Measurements from ENCODE around the gene AGPAT4. TPM values are rescaled to one million over a fixed set of nuclear protein-coding genes. Genes with fewer than 3 reads are reported as not detected.
"Not testable (repeated sequence)": the region's sequence is repeated elsewhere in the genome, so short reads cannot be mapped to it uniquely, and the experiment has no call there.

The AGPAT4 gene
- total and polyA plus RNA-seq, 2 of the 13 experiments (the other 11 are each of a cell fraction or from before 2014, with no cell fraction given) = 0.07 to 0.13 TPM

DNA sequence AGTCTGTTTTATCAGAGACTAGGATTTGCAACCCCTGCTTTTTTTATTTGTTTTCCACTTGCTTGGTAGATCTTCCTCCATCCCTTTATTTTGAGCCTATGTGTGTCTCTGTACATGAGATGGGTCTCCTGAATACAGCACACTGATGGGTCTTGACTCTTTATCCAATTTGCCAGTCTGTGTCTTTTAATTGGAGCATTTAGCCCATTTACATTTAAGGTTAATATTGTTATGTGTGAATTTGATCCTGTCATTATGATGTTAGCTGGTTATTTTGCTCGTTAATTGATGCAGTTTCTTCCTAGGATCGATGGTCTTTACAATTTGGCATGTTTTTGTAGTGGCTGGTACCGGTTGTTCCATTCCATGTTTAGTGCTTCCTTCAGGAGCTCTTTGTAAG lies 97.4 kb downstream of the AGPAT4 start:
- intact Hi-C loops (cut with micrococcal nuclease; ENCODE audit: unreplicated experiment); H3K4me3 ChIP-seq (replicated peaks in 1 of 3; ENCODE audit: insufficient read depth in 1 of 3, low read depth in 2 of 3, low read length in 3 of 3); H3K79me2 ChIP-seq (ENCODE audit: insufficient read depth, low read length); FAIRE-seq; H3K4me2 ChIP-seq (ENCODE audit: low read depth, low read length); BruUV-seq (replicated peaks); H3K4me1 ChIP-seq (ENCODE audit: insufficient read depth, low read length); H3K27ac ChIP-seq (ENCODE audit: extremely low read length, insufficient read depth, low read length); H3K27me3 ChIP-seq (ENCODE audit: control insufficient read depth in 1 of 2, insufficient read depth in 2 of 2, low read length in 2 of 2); H3K36me3 ChIP-seq (replicated peaks in 1 of 2; ENCODE audit: control insufficient read depth in 1 of 2, insufficient read depth in 2 of 2, low read length in 2 of 2); POLR2A ChIA-PET; ATAC-seq; CTCF ChIA-PET (ENCODE audit: low intra/inter-chr PET ratio, low total read pairs); DNase-seq (ENCODE audit: low spot score); in situ Hi-C loops (cut with HindIII; ENCODE audit: extremely low pct_ligation_motif_present, low pct_unique_long_range_greater_than_20kb); H3K9me3 ChIP-seq (ENCODE audit: low read length); H4K20me1 ChIP-seq (ENCODE audit: insufficient read depth, low read length); H3K9ac ChIP-seq (ENCODE audit: insufficient read depth, low read depth, low read length); H2AFZ ChIP-seq (ENCODE audit: low read length): not testable (repeated sequence)
- 11% methylated on average over 3 of the region's 3 CpGs for WGBS (ENCODE audit: low lambda C conversion rate)

DNA sequence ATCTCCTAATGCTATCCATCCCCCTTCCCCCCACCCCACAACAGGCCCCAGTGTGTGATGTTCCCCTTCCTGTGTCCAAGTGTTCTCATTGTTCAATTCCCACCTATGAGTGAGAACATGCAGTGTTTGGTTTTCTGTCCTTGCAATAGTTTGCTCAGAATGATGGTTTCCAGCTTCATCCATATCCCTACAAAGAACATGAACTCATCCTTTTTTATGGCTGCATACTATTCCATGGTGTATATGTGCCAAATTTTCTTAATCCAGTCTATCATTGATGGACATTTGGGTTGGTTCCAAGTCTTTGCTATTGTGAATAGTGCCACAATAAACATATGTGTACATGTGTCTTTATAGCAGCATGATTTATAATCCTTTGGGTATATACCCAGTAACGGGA lies 101.1 kb downstream of the AGPAT4 start:
- H4K20me1 ChIP-seq (ENCODE audit: insufficient read depth, low read length); H3K4me2 ChIP-seq (ENCODE audit: low read depth, low read length); H3K79me2 ChIP-seq (ENCODE audit: insufficient read depth, low read length); H2AFZ ChIP-seq (ENCODE audit: low read length); H3K36me3 ChIP-seq (replicated peaks in 1 of 2; ENCODE audit: control insufficient read depth in 1 of 2, insufficient read depth in 2 of 2, low read length in 2 of 2); H3K9ac ChIP-seq (ENCODE audit: insufficient read depth, low read depth, low read length); CTCF ChIA-PET (ENCODE audit: low intra/inter-chr PET ratio, low total read pairs); BruUV-seq (replicated peaks); H3K4me1 ChIP-seq (ENCODE audit: insufficient read depth, low read length); H3K27me3 ChIP-seq (ENCODE audit: control insufficient read depth in 1 of 2, insufficient read depth in 2 of 2, low read length in 2 of 2); in situ Hi-C loops (cut with HindIII; ENCODE audit: extremely low pct_ligation_motif_present, low pct_unique_long_range_greater_than_20kb); POLR2A ChIA-PET; H3K4me3 ChIP-seq (replicated peaks in 1 of 3; ENCODE audit: insufficient read depth in 1 of 3, low read depth in 2 of 3, low read length in 3 of 3); ATAC-seq; H3K27ac ChIP-seq (ENCODE audit: extremely low read length, insufficient read depth, low read length); DNase-seq (ENCODE audit: low spot score); FAIRE-seq; H3K9me3 ChIP-seq (ENCODE audit: low read length); intact Hi-C loops (cut with micrococcal nuclease; ENCODE audit: unreplicated experiment): not testable (repeated sequence)
- WGBS (ENCODE audit: low lambda C conversion rate) = 0% methylated on average over 1 of the region's 1 CpG

DNA sequence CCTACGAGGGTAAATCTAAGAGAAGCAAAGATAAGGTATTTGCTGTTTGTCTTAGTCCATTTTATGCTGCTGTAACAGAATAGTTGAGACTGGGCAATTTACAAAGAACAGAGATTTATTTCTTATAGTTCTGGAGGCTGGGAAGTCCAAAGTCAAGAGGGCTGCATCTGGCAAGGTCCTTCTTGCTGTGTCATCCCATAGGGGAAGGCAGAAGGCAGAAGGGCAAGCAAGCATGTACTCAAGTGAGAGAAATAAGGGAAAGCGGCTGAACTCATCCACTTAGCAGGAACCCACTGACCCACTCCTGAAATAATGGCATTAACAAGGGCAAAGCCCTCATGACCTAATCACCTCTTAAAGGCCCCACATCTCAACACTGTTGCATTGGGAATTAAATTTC lies 102.7 kb downstream of the AGPAT4 start:
- ChIA-PET CTCF (ENCODE audit: low intra/inter-chr PET ratio, low total read pairs) (no interaction called here), POLR2A (no interaction called here)
- intact Hi-C loops (cut with micrococcal nuclease; ENCODE audit: unreplicated experiment) = no loop called here
- ATAC-seq (no peak), FAIRE-seq (no peak), DNase-seq (ENCODE audit: low spot score) (no peak)
- H3K27ac ChIP-seq (ENCODE audit: extremely low read length, insufficient read depth, low read length) = no peak overlapping the region
- no peaks in the 10 kb centered on the region for H3K79me2 ChIP-seq (ENCODE audit: insufficient read depth, low read length)
- BruUV-seq (replicated peaks) = no TSS peak
- no peak overlapping the region for H3K4me3 ChIP-seq (replicated peaks in 1 of 3; ENCODE audit: insufficient read depth in 1 of 3, low read depth in 2 of 3, low read length in 3 of 3)
- H3K36me3 ChIP-seq (replicated peaks in 1 of 2; ENCODE audit: control insufficient read depth in 1 of 2, insufficient read depth in 2 of 2, low read length in 2 of 2) = no peaks in the 10 kb centered on the region
- no peaks in the 10 kb centered on the region for H3K4me1 ChIP-seq (ENCODE audit: insufficient read depth, low read length)
- TF ChIP-seq ZNF564 (CRISPR knock-in tag; IDR thresholded peaks at IDR 0.05) (peak; percentile 53; the same call in 1 of the 2 replicates), KAT7 (CRISPR knock-in tag; IDR thresholded peaks at IDR 0.05; ENCODE audit: borderline replicate concordance) (no peak)
- in situ Hi-C loops (cut with HindIII; ENCODE audit: extremely low pct_ligation_motif_present, low pct_unique_long_range_greater_than_20kb) = no loop called here
- H3K4me2 ChIP-seq (ENCODE audit: low read depth, low read length) = no peak overlapping the region
- H3K9me3 ChIP-seq (ENCODE audit: low read length) = no peaks in the 10 kb centered on the region
- H2AFZ ChIP-seq (ENCODE audit: low read length) = no peak overlapping the region
- no peak overlapping the region for H3K9ac ChIP-seq (ENCODE audit: insufficient read depth, low read depth, low read length)
- peaks cover 0 to 13% of the 10 kb centered on the region in 2 experiments; a peak in 3 of 5 replicates for H3K27me3 ChIP-seq (ENCODE audit: control insufficient read depth in 1 of 2, insufficient read depth in 2 of 2, low read length in 2 of 2)
- 59% methylated on average over 2 of the region's 2 CpGs for WGBS (ENCODE audit: low lambda C conversion rate)
- H4K20me1 ChIP-seq (ENCODE audit: insufficient read depth, low read length) = no peaks in the 10 kb centered on the region

Measured in HepG2 (cell line).